Uterus (tissue), 2 donors: Measurements from ENCODE around the gene CLSTN2.

Experiments
- POLR2A ChIP-seq, 2 donors: fragments of 450-650 bp; IDR thresholded peaks; one replicate each; pipeline ENCODE4 v1.6.1; 2016; ENCODE audit warnings: antibody characterized with exemption in 2 of 2, mild to moderate bottlenecking in 1 of 2, moderate library complexity in 1 of 2
- TF ChIP-seq, protein P1 (sequence below), 4 experiments: fragments of 200-600 bp in 2 of 4; fragments of 450-650 bp in 2 of 4; sonication (generic) in 2 of 4; IDR thresholded peaks; one replicate each; pipeline ENCODE4 v1.5.1; 2016 to 2019; ENCODE audit warnings: antibody characterized with exemption in 4 of 4, mild to moderate bottlenecking in 2 of 4, moderate library complexity in 1 of 4

GRCh38 chr3:140311428-140311827 lies 376.4 kb downstream of the CLSTN2 start:
- TF ChIP-seq POLR2A (IDR thresholded peaks at IDR 0.05), result no peak
- TF ChIP-seq, protein P1, sequence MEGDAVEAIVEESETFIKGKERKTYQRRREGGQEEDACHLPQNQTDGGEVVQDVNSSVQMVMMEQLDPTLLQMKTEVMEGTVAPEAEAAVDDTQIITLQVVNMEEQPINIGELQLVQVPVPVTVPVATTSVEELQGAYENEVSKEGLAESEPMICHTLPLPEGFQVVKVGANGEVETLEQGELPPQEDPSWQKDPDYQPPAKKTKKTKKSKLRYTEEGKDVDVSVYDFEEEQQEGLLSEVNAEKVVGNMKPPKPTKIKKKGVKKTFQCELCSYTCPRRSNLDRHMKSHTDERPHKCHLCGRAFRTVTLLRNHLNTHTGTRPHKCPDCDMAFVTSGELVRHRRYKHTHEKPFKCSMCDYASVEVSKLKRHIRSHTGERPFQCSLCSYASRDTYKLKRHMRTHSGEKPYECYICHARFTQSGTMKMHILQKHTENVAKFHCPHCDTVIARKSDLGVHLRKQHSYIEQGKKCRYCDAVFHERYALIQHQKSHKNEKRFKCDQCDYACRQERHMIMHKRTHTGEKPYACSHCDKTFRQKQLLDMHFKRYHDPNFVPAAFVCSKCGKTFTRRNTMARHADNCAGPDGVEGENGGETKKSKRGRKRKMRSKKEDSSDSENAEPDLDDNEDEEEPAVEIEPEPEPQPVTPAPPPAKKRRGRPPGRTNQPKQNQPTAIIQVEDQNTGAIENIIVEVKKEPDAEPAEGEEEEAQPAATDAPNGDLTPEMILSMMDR (IDR thresholded peaks at IDR 0.05), result no peak
